ENCODE results near the gene RGS16.

DNA sequence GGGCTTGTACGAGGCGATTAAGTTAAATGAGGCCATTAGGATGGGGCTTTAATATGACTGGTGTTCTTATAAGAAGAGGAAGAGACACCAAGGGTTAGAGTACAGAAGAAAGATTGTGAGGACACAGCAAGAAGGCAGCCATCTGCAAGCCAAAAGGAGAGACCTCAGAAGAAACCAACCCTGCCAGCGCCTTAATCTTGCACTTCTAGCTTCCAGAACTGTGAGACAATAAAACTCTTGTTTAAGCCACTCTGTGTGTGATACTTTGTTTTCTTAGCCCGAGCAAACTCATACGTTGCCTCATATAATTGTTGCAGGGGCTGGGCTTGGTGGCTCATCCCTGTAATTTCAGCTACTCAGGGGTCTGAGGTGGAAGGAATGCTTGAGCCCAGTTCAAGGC is 33.6 kb upstream of the RGS16 start:
- TF ChIP-seq, protein P1, sequence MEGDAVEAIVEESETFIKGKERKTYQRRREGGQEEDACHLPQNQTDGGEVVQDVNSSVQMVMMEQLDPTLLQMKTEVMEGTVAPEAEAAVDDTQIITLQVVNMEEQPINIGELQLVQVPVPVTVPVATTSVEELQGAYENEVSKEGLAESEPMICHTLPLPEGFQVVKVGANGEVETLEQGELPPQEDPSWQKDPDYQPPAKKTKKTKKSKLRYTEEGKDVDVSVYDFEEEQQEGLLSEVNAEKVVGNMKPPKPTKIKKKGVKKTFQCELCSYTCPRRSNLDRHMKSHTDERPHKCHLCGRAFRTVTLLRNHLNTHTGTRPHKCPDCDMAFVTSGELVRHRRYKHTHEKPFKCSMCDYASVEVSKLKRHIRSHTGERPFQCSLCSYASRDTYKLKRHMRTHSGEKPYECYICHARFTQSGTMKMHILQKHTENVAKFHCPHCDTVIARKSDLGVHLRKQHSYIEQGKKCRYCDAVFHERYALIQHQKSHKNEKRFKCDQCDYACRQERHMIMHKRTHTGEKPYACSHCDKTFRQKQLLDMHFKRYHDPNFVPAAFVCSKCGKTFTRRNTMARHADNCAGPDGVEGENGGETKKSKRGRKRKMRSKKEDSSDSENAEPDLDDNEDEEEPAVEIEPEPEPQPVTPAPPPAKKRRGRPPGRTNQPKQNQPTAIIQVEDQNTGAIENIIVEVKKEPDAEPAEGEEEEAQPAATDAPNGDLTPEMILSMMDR (IDR thresholded peaks at IDR 0.05): no peak
- no peak for TF ChIP-seq EZH2 (IDR thresholded peaks at IDR 0.05; ENCODE audit: borderline replicate concordance, insufficient read depth, low read depth, low read length, poor library complexity, severe bottlenecking)
